A549 (cell line): ENCODE data around the gene LPO. TPM values are rescaled to one million over a fixed set of nuclear protein-coding genes. Genes with fewer than 3 reads are reported as not detected.

Source experiments
- ATAC-seq, 2 experiments: fragments of 200-7000 bp in 1 of 2; fragments of >200 bp in 1 of 2; cut with Nextera tagmentation in 1 of 2; cut with Tn5 transposase in 1 of 2; 3 replicates each; pipeline versions ENCODE4 v1.8.0 to v1.9.1; 2018 to 2020; ENCODE audit warnings: mild to moderate bottlenecking in 1 of 2, moderate library complexity in 1 of 2
- CTCF ChIA-PET: fragments of 300-600 bp; sonication (Branson Sonifier 250); formaldehyde crosslinking; extraction: SDS; loops from one replicate; lab custom pipeline; 2021; ENCODE audit warnings: antibody characterized with exemption, inconsistent platforms; lab: Yijun Ruan, JAX
- POLR2A ChIA-PET: fragments of 350-600 bp; formaldehyde crosslinking; extraction: SDS; loops from one replicate; lab custom pipeline; 2021; ENCODE audit warnings: antibody characterized with exemption, inconsistent platforms; lab: Yijun Ruan, JAX
- DNase-seq, 2 experiments: peaks; one replicate each; pipeline versions ENCODE4 v3.0.0 to v3.0.0-alpha.2; 2011 to 2016; ENCODE audit warnings: low read depth in 1 of 2, low spot score in 1 of 2
- FAIRE-seq: peaks from 2 replicates; lab custom pipeline; 2011; peaks lifted over from hg19 to GRCh38; lab: Jason Lieb, UNC
- H3K27ac ChIP-seq, 2 experiments: fragments of >200 bp; sonication (Bioruptor Twin); formaldehyde crosslinking; 3 replicates each; pipeline ENCODE4 v1.5.1; 2016 to 2017
- H3K4me1 ChIP-seq: fragments of >200 bp; sonication (Bioruptor Twin); formaldehyde crosslinking; 3 replicates; pipeline ENCODE4 v1.6.1; 2016
- H3K4me2 ChIP-seq: fragments of >200 bp; sonication (Bioruptor Twin); formaldehyde crosslinking; 3 replicates; pipeline ENCODE4 v1.6.1; 2016
- H3K4me3 ChIP-seq: fragments of >200 bp; sonication (Bioruptor Twin); formaldehyde crosslinking; 3 replicates; pipeline ENCODE4 v1.5.1; 2016
- H3K9me3 ChIP-seq: fragments of >200 bp; sonication (Bioruptor Twin); formaldehyde crosslinking; 3 replicates; pipeline ENCODE4 v1.6.1; 2016
- ATOH8 ChIP-seq: fragments of 250-450 bp; sonication (Bioruptor Pico); IDR thresholded peaks from 2 replicates; pipeline ENCODE4 v1.5.0; 2020; ENCODE audit warnings: low read depth, mild to moderate bottlenecking, moderate library complexity
- BCL3 ChIP-seq: fragments of >200 bp; sonication (Bioruptor Twin); formaldehyde crosslinking; IDR thresholded peaks from 3 replicates; pipeline ENCODE4 v1.6.1; 2016
- BHLHE40 ChIP-seq: IDR thresholded peaks from 2 replicates; pipeline ENCODE4 v1.6.1; 2012; ENCODE audit warnings: low read depth, low read length, inconsistent platforms
- CBX2 ChIP-seq: fragments of 200-600 bp; sonication (generic); IDR thresholded peaks from 2 replicates; pipeline ENCODE4 v1.6.1; 2016; ENCODE audit warnings: low read depth, mild to moderate bottlenecking, borderline replicate concordance
- CHD2 ChIP-seq: fragments of 150-350 bp; IDR thresholded peaks from 2 replicates; pipeline ENCODE4 v1.6.1; 2014; ENCODE audit warnings: low read length; ENCODE audit not compliant: partially characterized antibody
- CTCF ChIP-seq: fragments of >200 bp; sonication (Bioruptor Twin); formaldehyde crosslinking; IDR thresholded peaks from 3 replicates; pipeline ENCODE4 v1.5.1; 2016
- EHMT2 ChIP-seq: fragments of 200-600 bp; sonication (generic); IDR thresholded peaks from 2 replicates; pipeline ENCODE4 v1.6.1; 2016; ENCODE audit warnings: antibody characterized with exemption, low read depth, mild to moderate bottlenecking, moderate library complexity
- EP300 ChIP-seq, 2 experiments: fragments of >200 bp; sonication (Bioruptor Twin); formaldehyde crosslinking; IDR thresholded peaks; 2 replicates in 1 of 2; 3 replicates in 1 of 2; pipeline ENCODE4 v1.6.1; 2016 to 2017
- FOSL2 ChIP-seq, 2 experiments: fragments of 450-650 bp in 1 of 2; fragments of >200 bp in 1 of 2; sonication (Bioruptor Twin) in 1 of 2; formaldehyde crosslinking; IDR thresholded peaks; 2 replicates each; pipeline versions ENCODE4 v1.5.0 to v1.6.1; 2016 to 2020; ENCODE audit warnings: mild to moderate bottlenecking in 1 of 2, moderate library complexity in 1 of 2
- FOXS1 ChIP-seq: fragments of 250-450 bp; sonication (Bioruptor Pico); IDR thresholded peaks from 2 replicates; pipeline ENCODE4 v1.5.0; 2020; ENCODE audit warnings: mild to moderate bottlenecking, moderate library complexity
- HOXB13 ChIP-seq: fragments of 250-450 bp; sonication (Bioruptor Pico); IDR thresholded peaks from 2 replicates; pipeline ENCODE4 v1.5.0; 2020; ENCODE audit warnings: low read depth, mild to moderate bottlenecking, moderate library complexity
- HOXB5 ChIP-seq: fragments of 250-450 bp; sonication (Bioruptor Pico); IDR thresholded peaks from 2 replicates; pipeline ENCODE4 v1.5.0; 2020; ENCODE audit warnings: mild to moderate bottlenecking, moderate library complexity
- MAX ChIP-seq: IDR thresholded peaks from 2 replicates; pipeline ENCODE4 v1.6.1; 2012
- RARB ChIP-seq: fragments of 250-450 bp; sonication (Bioruptor Pico); IDR thresholded peaks from 2 replicates; pipeline ENCODE4 v1.8.0; 2021; ENCODE audit warnings: mild to moderate bottlenecking, moderate library complexity
- REST ChIP-seq: fragments of 200-600 bp; sonication (generic); IDR thresholded peaks from 2 replicates; pipeline ENCODE4 v1.6.1; 2016; ENCODE audit warnings: antibody characterized with exemption, mild to moderate bottlenecking, moderate library complexity
- SMC3 ChIP-seq: fragments of >200 bp; sonication (Bioruptor Twin); formaldehyde crosslinking; IDR thresholded peaks from 3 replicates; pipeline ENCODE4 v1.6.1; 2018; ENCODE audit warnings: inconsistent platforms
- TP53 ChIP-seq: fragments of 250-450 bp; sonication (Bioruptor Pico); IDR thresholded peaks from 2 replicates; pipeline ENCODE4 v1.5.0; 2021; ENCODE audit warnings: mild to moderate bottlenecking, moderate library complexity
- ZNF302 ChIP-seq: fragments of 250-450 bp; sonication (Bioruptor Pico); IDR thresholded peaks from 2 replicates; pipeline ENCODE4 v1.9.0; 2021; ENCODE audit warnings: inconsistent platforms, mild to moderate bottlenecking, moderate library complexity
- WGBS: methylation state at CpG from one replicate; pipeline ENCODE4 v1.1.6; 2017; ENCODE audit errors: missing lambda C conversion rate; 5-methylcytosine and 5-hydroxymethylcytosine counted together
- polyA plus RNA-seq, 4 experiments: library from polyadenylated mRNA; depleted of rRNA in 3 of 4; stranded (reverse); fragments of >200 nt; fragmentation: RNase III in 1 of 4; extraction: RNeasy Plus Mini Kit Qiagen cat#74134 plus additional on column Dnase treatment in 1 of 4; gene quantifications; 2 replicates in 3 of 4; 3 replicates in 1 of 4; pipeline ENCODE4 v1.2.3, GENCODE V29; 2011 to 2017

The LPO gene
- polyA plus RNA-seq, 2 of the 4 experiments (the other 2 are of a cell fraction), result not detected

GRCh38 chr17:58281511-58282011, 43.2 kb downstream of the LPO start (continued):
- TF ChIP-seq EHMT2 (no peak), FOXS1 (no peak), CBX2 (no peak), ATOH8 (CRISPR knock-in tag) (no peak)

GRCh38 chr17:58282442-58282841, 44.1 kb downstream of the LPO start:
- Histone ChIP-seq H3K4me3 (no peak overlapping the region), H3K9me3 (no peaks in the 10 kb centered on the region), H3K27ac (no peak overlapping the region), H3K4me1 (no peaks in the 10 kb centered on the region), H3K4me2 (no peak overlapping the region)
- ChIA-PET POLR2A (no interaction called here), CTCF (interaction anchor here (3.0 kb wide), 1 partner anchor 35 kb away, joined by 8 read pairs; no protein-coding TSS in a partner anchor)
- DNase-seq (no peak), FAIRE-seq (no peak), ATAC-seq (no peak)
- TF ChIP-seq ZNF302 (CRISPR knock-in tag) (no peak), HOXB5 (CRISPR knock-in tag) (no peak), EP300 (IDR thresholded peaks at IDR 0.05) (no peak), BCL3 (no peak), REST (no peak), BHLHE40 (no peak), RARB (CRISPR knock-in tag) (no peak), MAX (no peak), TP53 (CRISPR knock-in tag) (no peak), FOSL2 (IDR thresholded peaks at IDR 0.05) (no peak), FOSL2 (CRISPR knock-in tag; IDR thresholded peaks at IDR 0.05) (no peak), SMC3 (no peak), HOXB13 (CRISPR knock-in tag) (no peak), CHD2 (no peak), CTCF (no peak)
- 59% methylated on average over 6 of the region's 6 CpGs for WGBS
